H9 (cell line): Measurements from ENCODE around the gene SLC16A7. TPM values are rescaled to one million over a fixed set of nuclear protein-coding genes. Genes with fewer than 3 reads are reported as not detected.

ENCODE experiments used
- DNase-seq: peaks from one replicate; pipeline ENCODE4 v3.0.0-alpha.2; 2017
- H2AFZ ChIP-seq: one replicate; pipeline ENCODE4 v1.6.1; 2013; ENCODE audit warnings: mild to moderate bottlenecking, low read length, control low read depth, moderate library complexity
- H2AK5ac ChIP-seq: 2 replicates; pipeline ENCODE4 v1.6.1; 2013; ENCODE audit warnings: low read length, control low read depth, mixed read lengths; ENCODE audit not compliant: insufficient read length
- H2BK120ac ChIP-seq: one replicate; pipeline ENCODE4 v1.6.1; 2013; ENCODE audit warnings: low read depth, mild to moderate bottlenecking, low read length, control low read depth, inconsistent platforms; ENCODE audit not compliant: poor library complexity, severe bottlenecking
- H2BK12ac ChIP-seq: 2 replicates; pipeline ENCODE4 v1.6.1; 2013; ENCODE audit warnings: low read length, control low read depth, mixed read lengths, low read depth; ENCODE audit not compliant: insufficient read length
- H2BK15ac ChIP-seq: 2 replicates; pipeline ENCODE4 v1.6.1; 2013; ENCODE audit warnings: low read depth, low read length, control low read depth
- H2BK20ac ChIP-seq: one replicate; pipeline ENCODE4 v1.6.1; 2013; ENCODE audit warnings: low read depth, mild to moderate bottlenecking, low read length, control low read depth, inconsistent platforms; ENCODE audit not compliant: poor library complexity, severe bottlenecking
- H2BK5ac ChIP-seq: 2 replicates; pipeline ENCODE4 v1.6.1; 2013; ENCODE audit warnings: low read length, control low read depth, mixed read lengths; ENCODE audit not compliant: insufficient read length
- H3K14ac ChIP-seq: 2 replicates; pipeline ENCODE4 v1.6.1; 2013; ENCODE audit warnings: low read length, control low read depth; ENCODE audit not compliant: insufficient read depth
- H3K18ac ChIP-seq: 2 replicates; pipeline ENCODE4 v1.6.1; 2013; ENCODE audit warnings: low read depth, mild to moderate bottlenecking, mixed read lengths, low read length, control low read depth; ENCODE audit not compliant: insufficient read length
- H3K23ac ChIP-seq: 2 replicates; pipeline ENCODE4 v1.6.1; 2013; ENCODE audit warnings: low read length, control low read depth, mixed read lengths, low read depth; ENCODE audit not compliant: insufficient read length
- H3K23me2 ChIP-seq: 2 replicates; pipeline ENCODE4 v1.6.1; 2013; ENCODE audit warnings: low read depth, mild to moderate bottlenecking, mixed read lengths, low read length, control low read depth; ENCODE audit not compliant: insufficient read length, poor library complexity, severe bottlenecking
- H3K27ac ChIP-seq: 2 replicates; pipeline ENCODE4 v1.5.1; 2013; ENCODE audit warnings: low read length, control low read depth, mixed read lengths, low read depth; ENCODE audit not compliant: insufficient read length
- H3K27me3 ChIP-seq: 2 replicates; pipeline ENCODE4 v1.6.1; 2013; ENCODE audit warnings: low read length, control low read depth, inconsistent platforms; ENCODE audit not compliant: insufficient read depth
- H3K4ac ChIP-seq: 2 replicates; pipeline ENCODE4 v1.6.1; 2013; ENCODE audit warnings: low read depth, mild to moderate bottlenecking, control low read depth, inconsistent platforms, low read length, moderate library complexity
- H3K4me1 ChIP-seq: 2 replicates; pipeline ENCODE4 v1.6.1; 2013; ENCODE audit warnings: low read length, control low read depth, inconsistent platforms; ENCODE audit not compliant: insufficient read depth
- H3K4me2 ChIP-seq: 2 replicates; pipeline ENCODE4 v1.6.1; 2013; ENCODE audit warnings: low read length, control low read depth, mixed read lengths; ENCODE audit not compliant: insufficient read length, insufficient read depth
- H3K56ac ChIP-seq: 2 replicates; pipeline ENCODE4 v1.6.1; 2013; ENCODE audit warnings: low read depth, mild to moderate bottlenecking, mixed read lengths, low read length, control low read depth; ENCODE audit not compliant: insufficient read length
- H3K79me1 ChIP-seq: 2 replicates; pipeline ENCODE4 v1.6.1; 2013; ENCODE audit warnings: low read depth, mild to moderate bottlenecking, moderate library complexity, low read length, control low read depth, inconsistent platforms; ENCODE audit not compliant: insufficient read depth, poor library complexity, severe bottlenecking
- H3K79me2 ChIP-seq: 2 replicates; pipeline ENCODE4 v1.6.1; 2013; ENCODE audit warnings: low read length, control low read depth, inconsistent platforms; ENCODE audit not compliant: insufficient read depth
- H3K9ac ChIP-seq: 2 replicates; pipeline ENCODE4 v1.6.1; 2013; ENCODE audit warnings: low read length, control low read depth, mixed read lengths; ENCODE audit not compliant: insufficient read length; ENCODE audit errors: extremely low read depth
- H3K9me3 ChIP-seq: one replicate; pipeline ENCODE4 v1.6.1; 2013; ENCODE audit warnings: low read depth, low read length, inconsistent platforms; ENCODE audit not compliant: control insufficient read depth
- H3T11ph ChIP-seq: one replicate; pipeline ENCODE4 v1.6.1; 2013; ENCODE audit warnings: mild to moderate bottlenecking, low read length, control low read depth, inconsistent platforms
- H4K20me1 ChIP-seq: one replicate; pipeline ENCODE4 v1.6.1; 2013; ENCODE audit not compliant: control insufficient read depth, insufficient read length, insufficient read depth
- H4K5ac ChIP-seq: 2 replicates; pipeline ENCODE4 v1.6.1; 2013; ENCODE audit warnings: low read depth, mild to moderate bottlenecking, mixed read lengths, low read length, control low read depth; ENCODE audit not compliant: insufficient read length
- H4K8ac ChIP-seq: replicated peaks from 2 replicates; pipeline ENCODE4 v1.6.1; 2013; ENCODE audit warnings: low read length, control low read depth, mixed read lengths, low read depth; ENCODE audit not compliant: insufficient read length
- H4K91ac ChIP-seq: 2 replicates; pipeline ENCODE4 v1.6.1; 2013; ENCODE audit warnings: low read depth, mild to moderate bottlenecking, moderate library complexity, mixed read lengths, low read length, control low read depth; ENCODE audit not compliant: insufficient read length
- H3K27ac Mint-ChIP-seq, 3 experiments: 2 replicates in 2 of 3; 3 replicates in 1 of 3; pipeline ENCODE4 v1.8.0; 2020 to 2021; ENCODE audit warnings: mixed read lengths in 3 of 3, mild to moderate bottlenecking in 1 of 3, moderate library complexity in 1 of 3
- H3K27me3 Mint-ChIP-seq: 2 replicates; pipeline ENCODE4 v1.8.0; 2021; ENCODE audit warnings: low read depth, mild to moderate bottlenecking, moderate library complexity, mixed read lengths
- H3K36me3 Mint-ChIP-seq, 3 experiments: 2 replicates in 2 of 3; 3 replicates in 1 of 3; pipeline ENCODE4 v1.8.0; 2020 to 2021; ENCODE audit warnings: low read depth in 3 of 3, mixed read lengths in 3 of 3; ENCODE audit not compliant: insufficient read depth in 1 of 3
- H3K4me1 Mint-ChIP-seq, 2 experiments: 2 replicates each; pipeline ENCODE4 v1.8.0; 2020; ENCODE audit warnings: mixed read lengths in 2 of 2
- H3K4me3 Mint-ChIP-seq, 2 experiments: 2 replicates in 1 of 2; 3 replicates in 1 of 2; pipeline ENCODE4 v1.8.0; 2020 to 2021; ENCODE audit warnings: mild to moderate bottlenecking in 2 of 2, mixed read lengths in 2 of 2, moderate library complexity in 1 of 2
- H3K9me3 Mint-ChIP-seq, 2 experiments: 2 replicates in 1 of 2; 3 replicates in 1 of 2; pipeline ENCODE4 v1.8.0; 2020; ENCODE audit warnings: mild to moderate bottlenecking in 2 of 2, mixed read lengths in 2 of 2, moderate library complexity in 1 of 2
- CTCF ChIP-seq: fragments of 200-600 bp; sonication (generic); conservative IDR thresholded peaks from 3 replicates; pipeline ENCODE4 v1.8.0; 2021; ENCODE audit warnings: antibody characterized with exemption, mild to moderate bottlenecking
- WGBS: extraction: QIAGEN DNeasy Blood & Tissue Kit; methylation state at CpG from one replicate; pipeline ENCODE4 v1.1.7; 2013; ENCODE audit warnings: missing lambda C conversion rate, low lambda C conversion rate, mixed read lengths; ENCODE audit not compliant: insufficient read length; ENCODE audit errors: extremely low coverage; 5-methylcytosine and 5-hydroxymethylcytosine counted together
- total RNA-seq: library from RNA; stranded (reverse); gene quantifications from 2 replicates; pipeline ENCODE4 v1.2.1, GENCODE V29; 2021

Gene SLC16A7
- total RNA-seq, 1 experiment from 2014 or later = 2.2 TPM

DNA sequence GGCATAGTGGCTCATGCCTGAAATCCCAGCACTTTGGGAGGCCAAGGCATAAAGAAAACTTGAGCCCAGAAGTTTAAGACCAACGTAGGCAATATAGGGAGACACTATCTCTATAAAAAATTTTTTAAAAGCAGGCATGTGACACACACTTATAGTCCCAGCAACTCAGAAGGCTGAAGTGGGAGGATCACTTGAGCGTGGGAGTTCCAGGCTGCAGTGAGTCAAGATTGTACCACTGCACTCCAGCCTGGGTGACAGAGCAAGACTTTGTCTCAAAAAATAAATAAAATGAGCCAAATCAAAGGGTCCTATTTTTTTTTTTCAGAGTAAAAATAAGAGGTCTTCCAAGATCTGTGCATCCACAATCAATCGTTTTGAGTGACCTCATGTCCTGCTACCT is 237.6 kb downstream of the SLC16A7 start:
- Histone ChIP-seq H3K27ac (no peak overlapping the region), H3K27me3 (no peaks in the 10 kb centered on the region), H2AK5ac (no peak overlapping the region), H3K56ac (no peak overlapping the region), H4K20me1 (no peaks in the 10 kb centered on the region), H2BK20ac (no peak overlapping the region), H2BK120ac (no peak overlapping the region), H3K18ac (no peak overlapping the region), H3K14ac (no peak overlapping the region), H3K4ac (no peak overlapping the region), H3K4me1 (peaks cover 2% of the 10 kb centered on the region; the same call in 1 of the 2 replicates), H3K9ac (no peak overlapping the region), H3T11ph (no peak overlapping the region), H3K23me2 (no peaks in the 10 kb centered on the region), H4K91ac (no peak overlapping the region), H3K9me3 (no peaks in the 10 kb centered on the region), H3K23ac (no peak overlapping the region), H3K79me2 (no peaks in the 10 kb centered on the region), H2BK12ac (no peak overlapping the region), H4K5ac (no peak overlapping the region), H4K8ac (no peak overlapping the region), H3K4me2 (no peak overlapping the region), H3K79me1 (no peaks in the 10 kb centered on the region), H2AFZ (no peak overlapping the region), H2BK5ac (no peak overlapping the region), H2BK15ac (no peak overlapping the region)
- Mint-ChIP-seq H3K27me3 (no peaks in the 10 kb centered on the region), H3K27ac (peak overlapping the region in 1 of 3 experiments; percentile 71; a peak in 2 of 7 replicates), H3K4me3 (no peak overlapping the region), H3K4me1 (peaks cover 6 to 8% of the 10 kb centered on the region in 2 experiments), H3K36me3 (no peaks in the 10 kb centered on the region), H3K9me3 (no peaks in the 10 kb centered on the region; a peak in 1 of 5 replicates)
- DNase-seq = no peak
- TF ChIP-seq CTCF = no peak
- WGBS = no CpG with 5 or more reads among the region's 3 CpGs
